ENCODE measurements around the gene PIP4K2A.

The PIP4K2A gene

DNA sequence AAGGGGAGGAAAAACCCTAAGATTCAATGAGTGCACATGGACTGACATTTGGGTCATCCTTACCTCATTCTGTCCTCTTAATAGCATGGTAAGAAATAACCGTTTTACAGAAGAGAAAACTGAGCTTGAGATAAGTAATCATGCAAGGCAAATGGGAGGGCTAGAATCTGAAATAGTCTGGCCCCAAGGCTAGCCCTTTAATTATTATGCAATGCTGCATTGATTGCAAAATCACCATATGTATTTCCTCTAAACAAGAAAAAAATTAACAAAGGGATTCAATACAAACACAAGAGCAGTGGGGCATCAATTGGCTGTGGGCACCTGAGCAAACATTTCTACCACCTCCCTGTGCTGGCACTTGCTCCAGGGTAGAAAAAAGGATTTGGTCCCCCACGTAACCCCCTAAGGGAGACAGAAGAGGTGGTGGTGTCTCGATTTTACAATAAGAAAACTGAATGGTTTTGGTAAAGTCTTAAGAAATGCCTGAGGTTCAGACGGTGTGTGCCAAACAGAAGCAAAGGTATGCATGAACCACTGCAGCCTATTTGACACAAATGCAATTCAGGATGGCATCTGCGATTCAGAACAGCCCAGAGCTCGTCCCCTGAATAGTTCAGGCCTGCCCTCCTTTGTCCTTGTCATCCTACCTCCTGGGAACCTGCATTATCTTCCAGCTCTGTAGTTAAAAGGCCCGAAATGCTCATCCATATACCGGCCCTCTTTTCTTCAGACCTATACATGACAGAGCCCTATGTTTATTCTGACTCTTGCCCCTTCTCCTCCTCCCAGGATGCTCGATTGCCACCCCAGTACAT is 23.6 kb downstream of the PIP4K2A start:
- H3K27me3 ChIP-seq (ENCODE audit: control insufficient read depth, insufficient read depth, low read length) = no peaks in the 10 kb centered on the region
- H3K4me1 ChIP-seq (ENCODE audit: control insufficient read depth, low read depth, low read length) = peaks cover 29% of the 10 kb centered on the region
- peaks cover 16% of the 10 kb centered on the region for H3K9me3 ChIP-seq (ENCODE audit: control insufficient read depth, low read depth, low read length)
- H3K4me3 ChIP-seq (ENCODE audit: low read length) = peak overlapping the region; percentile 0
- H3K9ac ChIP-seq (ENCODE audit: low read length) = no peak overlapping the region
- peak overlapping the region; percentile 1 for H3K27ac ChIP-seq (ENCODE audit: low read length)
- no peaks in the 10 kb centered on the region for H3K36me3 ChIP-seq (ENCODE audit: control insufficient read depth, low read depth, low read length)

GRCh38 chr10:22690158-22690557 is 24.2 kb downstream of the PIP4K2A start:
- no peaks in the 10 kb centered on the region for H3K27me3 ChIP-seq (ENCODE audit: control insufficient read depth, insufficient read depth, low read length)
- H3K27ac ChIP-seq (ENCODE audit: low read length) = peak overlapping the region; percentile 1
- peak overlapping the region; percentile 0 for H3K4me3 ChIP-seq (ENCODE audit: low read length)
- H3K4me1 ChIP-seq (ENCODE audit: control insufficient read depth, low read depth, low read length) = peaks cover 31% of the 10 kb centered on the region
- no peak overlapping the region for H3K9ac ChIP-seq (ENCODE audit: low read length)
- H3K9me3 ChIP-seq (ENCODE audit: control insufficient read depth, low read depth, low read length) = peaks cover 16% of the 10 kb centered on the region
- H3K36me3 ChIP-seq (ENCODE audit: control insufficient read depth, low read depth, low read length) = no peaks in the 10 kb centered on the region

- Histone ChIP-seq H3K36me3 (ENCODE audit: control insufficient read depth, low read depth, low read length) (no peaks in the 10 kb centered on the region), H3K9ac (ENCODE audit: low read length) (no peak overlapping the region), H3K4me3 (ENCODE audit: low read length) (no peak overlapping the region), H3K27me3 (ENCODE audit: control insufficient read depth, insufficient read depth, low read length) (no peaks in the 10 kb centered on the region), H3K27ac (ENCODE audit: low read length) (no peak overlapping the region), H3K4me1 (ENCODE audit: control insufficient read depth, low read depth, low read length) (peaks cover 32% of the 10 kb centered on the region), H3K9me3 (ENCODE audit: control insufficient read depth, low read depth, low read length) (no peaks in the 10 kb centered on the region)
Measured at GRCh38 chr10:22686347-22686746, 28.0 kb downstream of the PIP4K2A start.

GRCh38 chr10:22685926-22686325 is 28.5 kb downstream of the PIP4K2A start:
- Histone ChIP-seq H3K9ac (ENCODE audit: low read length) (no peak overlapping the region), H3K4me1 (ENCODE audit: control insufficient read depth, low read depth, low read length) (peaks cover 31% of the 10 kb centered on the region), H3K27ac (ENCODE audit: low read length) (no peak overlapping the region)

GRCh38 chr10:22684699-22685098 is 29.7 kb downstream of the PIP4K2A start:
- H3K4me1 ChIP-seq (ENCODE audit: control insufficient read depth, low read depth, low read length) = peaks cover 28% of the 10 kb centered on the region

More at GRCh38 chr10:22685926-22686325, 28.5 kb downstream of the PIP4K2A start:
- no peaks in the 10 kb centered on the region for H3K27me3 ChIP-seq (ENCODE audit: control insufficient read depth, insufficient read depth, low read length)
- H3K9me3 ChIP-seq (ENCODE audit: control insufficient read depth, low read depth, low read length) = no peaks in the 10 kb centered on the region
- H3K4me3 ChIP-seq (ENCODE audit: low read length) = no peak overlapping the region
- H3K36me3 ChIP-seq (ENCODE audit: control insufficient read depth, low read depth, low read length) = no peaks in the 10 kb centered on the region

DNA sequence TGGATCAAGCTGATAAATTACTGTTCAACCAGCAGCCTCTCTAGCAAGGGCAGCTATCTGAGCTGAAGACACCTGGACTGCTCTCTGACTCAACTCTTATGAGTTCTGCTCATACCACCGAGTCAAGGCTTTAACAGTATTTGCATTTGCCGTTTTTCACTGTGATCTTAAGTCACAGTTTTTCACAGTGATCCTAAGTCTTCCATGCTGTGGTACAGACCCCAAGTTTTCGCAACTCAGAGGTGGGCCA is 31.3 kb downstream of the PIP4K2A start:
- no peaks in the 10 kb centered on the region for H3K9me3 ChIP-seq (ENCODE audit: control insufficient read depth, low read depth, low read length)
- H3K4me3 ChIP-seq (ENCODE audit: low read length) = no peak overlapping the region
- no peak overlapping the region for H3K9ac ChIP-seq (ENCODE audit: low read length)
- no peak overlapping the region for H3K27ac ChIP-seq (ENCODE audit: low read length)
- H3K27me3 ChIP-seq (ENCODE audit: control insufficient read depth, insufficient read depth, low read length) = no peaks in the 10 kb centered on the region
- H3K36me3 ChIP-seq (ENCODE audit: control insufficient read depth, low read depth, low read length) = no peaks in the 10 kb centered on the region
- peaks cover 25% of the 10 kb centered on the region for H3K4me1 ChIP-seq (ENCODE audit: control insufficient read depth, low read depth, low read length)

More at GRCh38 chr10:22684699-22685098, 29.7 kb downstream of the PIP4K2A start:
- no peaks in the 10 kb centered on the region for H3K27me3 ChIP-seq (ENCODE audit: control insufficient read depth, insufficient read depth, low read length)
- no peak overlapping the region for H3K9ac ChIP-seq (ENCODE audit: low read length)
- no peak overlapping the region for H3K27ac ChIP-seq (ENCODE audit: low read length)
- H3K36me3 ChIP-seq (ENCODE audit: control insufficient read depth, low read depth, low read length) = no peaks in the 10 kb centered on the region
- no peak overlapping the region for H3K4me3 ChIP-seq (ENCODE audit: low read length)
- H3K9me3 ChIP-seq (ENCODE audit: control insufficient read depth, low read depth, low read length) = no peaks in the 10 kb centered on the region

- Histone ChIP-seq H3K9me3 (ENCODE audit: control insufficient read depth, low read depth, low read length) (no peaks in the 10 kb centered on the region), H3K9ac (ENCODE audit: low read length) (no peak overlapping the region), H3K4me3 (ENCODE audit: low read length) (no peak overlapping the region), H3K27me3 (ENCODE audit: control insufficient read depth, insufficient read depth, low read length) (no peaks in the 10 kb centered on the region), H3K27ac (ENCODE audit: low read length) (no peak overlapping the region), H3K4me1 (ENCODE audit: control insufficient read depth, low read depth, low read length) (peaks cover 25% of the 10 kb centered on the region), H3K36me3 (ENCODE audit: control insufficient read depth, low read depth, low read length) (no peaks in the 10 kb centered on the region)
Measured at GRCh38 chr10:22682237-22683139, 31.9 kb downstream of the PIP4K2A start.

DNA sequence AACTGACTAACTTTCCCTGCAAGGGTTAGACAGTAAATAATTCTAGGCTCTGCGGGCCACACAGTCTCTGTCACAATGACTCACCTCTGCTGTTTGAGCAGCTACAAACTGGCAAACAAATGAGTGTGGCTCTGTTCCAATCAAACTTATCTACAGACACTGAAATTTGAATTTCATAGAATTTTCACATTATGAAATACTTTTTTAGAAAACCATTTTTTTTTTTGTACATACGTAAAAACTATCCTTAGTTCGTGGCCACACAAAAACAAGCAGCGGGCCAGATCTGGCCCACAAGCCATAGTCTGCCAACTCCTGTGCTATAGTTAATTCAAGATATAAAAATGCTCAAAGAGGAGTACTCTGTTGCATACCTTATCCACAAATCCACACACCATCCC is 32.6 kb downstream of the PIP4K2A start:
- Histone ChIP-seq H3K4me3 (ENCODE audit: low read length) (no peak overlapping the region), H3K27me3 (ENCODE audit: control insufficient read depth, insufficient read depth, low read length) (no peaks in the 10 kb centered on the region), H3K36me3 (ENCODE audit: control insufficient read depth, low read depth, low read length) (no peaks in the 10 kb centered on the region), H3K9ac (ENCODE audit: low read length) (no peak overlapping the region), H3K4me1 (ENCODE audit: control insufficient read depth, low read depth, low read length) (peaks cover 25% of the 10 kb centered on the region), H3K27ac (ENCODE audit: low read length) (no peak overlapping the region), H3K9me3 (ENCODE audit: control insufficient read depth, low read depth, low read length) (no peaks in the 10 kb centered on the region)

GRCh38 chr10:22681301-22681700 is 33.1 kb downstream of the PIP4K2A start:
- Histone ChIP-seq H3K36me3 (ENCODE audit: control insufficient read depth, low read depth, low read length) (no peaks in the 10 kb centered on the region), H3K4me3 (ENCODE audit: low read length) (no peak overlapping the region), H3K27me3 (ENCODE audit: control insufficient read depth, insufficient read depth, low read length) (no peaks in the 10 kb centered on the region), H3K4me1 (ENCODE audit: control insufficient read depth, low read depth, low read length) (peaks cover 25% of the 10 kb centered on the region), H3K27ac (ENCODE audit: low read length) (no peak overlapping the region), H3K9ac (ENCODE audit: low read length) (no peak overlapping the region), H3K9me3 (ENCODE audit: control insufficient read depth, low read depth, low read length) (no peaks in the 10 kb centered on the region)

DNA sequence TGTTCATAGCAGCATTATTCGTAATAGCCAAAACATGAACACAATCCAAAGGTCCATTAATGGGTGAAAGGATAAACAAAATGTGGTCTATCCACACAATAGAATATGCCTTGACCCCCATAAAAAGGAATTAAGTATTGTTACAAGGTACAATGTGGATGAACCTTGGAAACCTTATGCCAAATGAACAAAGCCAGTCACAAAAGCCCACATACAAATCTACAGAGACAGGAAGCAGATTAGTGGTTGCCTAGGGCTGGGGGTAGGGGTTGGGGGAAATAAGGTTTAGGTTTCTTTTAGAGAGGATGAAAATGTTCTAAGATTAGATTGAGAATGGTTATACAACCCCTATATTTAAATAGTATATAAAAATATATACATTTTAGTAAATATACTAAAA is 34.8 kb downstream of the PIP4K2A start:
- Histone ChIP-seq H3K36me3 (ENCODE audit: control insufficient read depth, low read depth, low read length) (no peaks in the 10 kb centered on the region), H3K4me3 (ENCODE audit: low read length) (no peak overlapping the region), H3K27ac (ENCODE audit: low read length) (no peak overlapping the region), H3K9ac (ENCODE audit: low read length) (no peak overlapping the region), H3K27me3 (ENCODE audit: control insufficient read depth, insufficient read depth, low read length) (no peaks in the 10 kb centered on the region), H3K4me1 (ENCODE audit: control insufficient read depth, low read depth, low read length) (peaks cover 22% of the 10 kb centered on the region), H3K9me3 (ENCODE audit: control insufficient read depth, low read depth, low read length) (no peaks in the 10 kb centered on the region)

DNA sequence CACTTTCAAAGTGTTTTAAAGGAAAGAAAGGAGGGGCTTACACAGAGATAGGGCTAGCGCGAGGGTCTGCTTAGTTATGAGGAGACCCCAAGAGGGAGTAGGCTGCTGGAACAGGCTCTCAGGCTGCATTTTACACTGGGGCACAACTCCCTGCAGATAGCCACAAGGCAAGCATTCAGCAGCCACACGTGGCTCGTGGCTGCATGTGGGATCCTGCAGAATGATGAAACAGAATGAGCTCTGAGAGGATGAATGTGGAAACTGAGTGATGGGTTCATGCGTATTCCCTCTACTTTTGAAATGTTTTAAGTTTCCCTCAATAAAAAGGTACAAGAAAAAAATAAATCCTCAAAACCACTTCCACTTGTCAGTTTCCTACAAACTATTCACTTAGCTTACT is 37.0 kb downstream of the PIP4K2A start:
- Histone ChIP-seq H3K27me3 (ENCODE audit: control insufficient read depth, insufficient read depth, low read length) (no peaks in the 10 kb centered on the region), H3K36me3 (ENCODE audit: control insufficient read depth, low read depth, low read length) (no peaks in the 10 kb centered on the region), H3K4me3 (ENCODE audit: low read length) (no peak overlapping the region), H3K9me3 (ENCODE audit: control insufficient read depth, low read depth, low read length) (no peaks in the 10 kb centered on the region), H3K27ac (ENCODE audit: low read length) (no peak overlapping the region), H3K9ac (ENCODE audit: low read length) (no peak overlapping the region), H3K4me1 (ENCODE audit: control insufficient read depth, low read depth, low read length) (peaks cover 35% of the 10 kb centered on the region)
